OCI-LY7 (cell line): ENCODE data around the gene CFLAR. TPM values are rescaled to one million over a fixed set of nuclear protein-coding genes. Genes with fewer than 3 reads are reported as not detected.

Experiments used
- BruUV-seq: library from RNA; stranded (reverse); fragments of 400-500 nt; replicated peaks from 2 replicates; lab custom pipeline; 2021; lab: Mats Ljungman, UMichigan
- CTCF ChIA-PET: fragments of 300-600 bp; sonication (Branson Sonifier 250); formaldehyde crosslinking; loops from one replicate; lab custom pipeline; 2022; ENCODE audit warnings: antibody characterized with exemption; ENCODE audit not compliant: unreplicated experiment; lab: Charles Lee
- POLR2A ChIA-PET: fragments of 300-600 bp; sonication (Branson Sonifier 250); formaldehyde crosslinking; loops from one replicate; lab custom pipeline; 2022; ENCODE audit warnings: antibody characterized with exemption; lab: Charles Lee
- DNase-seq: peaks from one replicate; pipeline ENCODE4 v3.0.0-alpha.2; 2015; ENCODE audit warnings: low spot score
- H2AFZ ChIP-seq: fragments of 200-600 bp; sonication (generic), shearing (Covaris generic); 2 replicates; pipeline ENCODE4 v1.6.1; 2014; ENCODE audit warnings: mild to moderate bottlenecking, antibody characterized with exemption, low read length, moderate library complexity
- H3K27ac ChIP-seq: fragments of 200-600 bp; sonication (generic); 2 replicates; pipeline ENCODE4 v1.5.1; 2014; ENCODE audit warnings: mixed run types, low read depth, mild to moderate bottlenecking, moderate library complexity, low read length, inconsistent platforms; ENCODE audit not compliant: poor library complexity, severe bottlenecking
- H3K36me3 ChIP-seq: fragments of 200-600 bp; sonication (generic); 2 replicates; pipeline ENCODE4 v1.6.1; 2014; ENCODE audit warnings: mild to moderate bottlenecking, antibody characterized with exemption, low read length, moderate library complexity, mixed read lengths; ENCODE audit not compliant: insufficient read depth
- H3K4me1 ChIP-seq: fragments of 200-600 bp; sonication (generic); 2 replicates; pipeline ENCODE4 v1.5.1; 2014; ENCODE audit warnings: mild to moderate bottlenecking, low read length; ENCODE audit not compliant: insufficient read depth, poor library complexity, severe bottlenecking
- H3K4me2 ChIP-seq: fragments of 200-600 bp; sonication (generic); 2 replicates; pipeline ENCODE4 v1.6.1; 2014; ENCODE audit warnings: mild to moderate bottlenecking, low read length
- H3K4me3 ChIP-seq: fragments of 200-600 bp; sonication (generic); 2 replicates; pipeline ENCODE4 v1.5.1; 2014; ENCODE audit warnings: mild to moderate bottlenecking, low read depth, low read length; ENCODE audit not compliant: poor library complexity, severe bottlenecking
- H3K79me2 ChIP-seq: fragments of 200-600 bp; sonication (generic); 2 replicates; pipeline ENCODE4 v1.6.1; 2016; ENCODE audit warnings: low read depth, mild to moderate bottlenecking, low read length, moderate library complexity, mixed read lengths; ENCODE audit not compliant: insufficient read depth
- H3K9me2 ChIP-seq: fragments of 200-600 bp; sonication (generic); 2 replicates; pipeline ENCODE4 v1.6.1; 2016; ENCODE audit warnings: mild to moderate bottlenecking, low read length, mixed read lengths; ENCODE audit not compliant: insufficient read depth
- H3K9me3 ChIP-seq: fragments of 200-600 bp; sonication (generic); 2 replicates; pipeline ENCODE4 v1.6.1; 2014; ENCODE audit warnings: mild to moderate bottlenecking, mixed run types, low read length, mixed read lengths
- H4K20me1 ChIP-seq: fragments of 200-600 bp; sonication (generic); 2 replicates; pipeline ENCODE4 v1.6.1; 2014; ENCODE audit warnings: mild to moderate bottlenecking, antibody characterized with exemption, low read length, moderate library complexity, mixed read lengths; ENCODE audit not compliant: insufficient read depth
- EZH2phosphoT487 ChIP-seq: fragments of 200-600 bp; sonication (generic); IDR thresholded peaks from 2 replicates; pipeline ENCODE4 v1.6.1; 2018; ENCODE audit warnings: low read depth, borderline replicate concordance, mild to moderate bottlenecking, mixed run types, antibody characterized with exemption, low read length, moderate library complexity, mixed read lengths
- intact Hi-C: fragments of 100-400 bp; cut with micrococcal nuclease; formaldehyde crosslinking; loops from one replicate; pipeline ENCODE4 v1.10.0; 2022; ENCODE audit not compliant: unreplicated experiment
- total RNA-seq, 2 experiments: library from RNA; depleted of rRNA in 1 of 2; stranded (reverse); fragments of >200 nt in 1 of 2; shearing (Covaris generic) in 1 of 2; gene quantifications; 2 replicates each; pipeline ENCODE4 v1.2.3, GENCODE V29; 2014 to 2022
- TF ChIP-seq, protein P1 (sequence below): fragments of 200-600 bp; sonication (generic); conservative IDR thresholded peaks from 2 replicates; pipeline ENCODE4 v1.5.1; 2014; ENCODE audit warnings: mild to moderate bottlenecking, antibody characterized with exemption, low read length, moderate library complexity, mixed read lengths

CFLAR gene
- total RNA-seq, 2 experiments from 2014 or later, result 42.8 to 82.5 TPM

DNA sequence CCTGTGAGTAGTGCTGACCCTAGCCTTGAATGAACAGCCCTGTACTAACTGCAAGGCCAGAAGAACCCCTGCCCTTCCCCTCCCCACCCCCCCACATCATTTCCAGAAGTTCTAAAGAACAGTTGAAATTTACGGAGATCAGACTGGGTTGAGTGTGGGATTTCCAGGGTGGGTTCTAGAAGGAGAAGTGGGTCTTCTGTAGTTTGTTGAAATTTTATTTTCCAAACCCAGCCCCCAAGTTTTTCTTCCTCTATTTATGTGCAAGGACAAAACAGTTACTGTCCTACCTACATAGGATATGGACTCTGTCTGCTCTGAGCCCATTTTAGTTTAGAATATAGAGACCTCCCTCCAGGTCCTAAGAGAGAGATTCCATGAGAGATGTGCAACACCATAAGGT lies 40.7 kb downstream of the CFLAR start:
- H3K79me2 ChIP-seq, result no peaks in the 10 kb centered on the region
- CTCF ChIA-PET, result no interaction called here

DNA sequence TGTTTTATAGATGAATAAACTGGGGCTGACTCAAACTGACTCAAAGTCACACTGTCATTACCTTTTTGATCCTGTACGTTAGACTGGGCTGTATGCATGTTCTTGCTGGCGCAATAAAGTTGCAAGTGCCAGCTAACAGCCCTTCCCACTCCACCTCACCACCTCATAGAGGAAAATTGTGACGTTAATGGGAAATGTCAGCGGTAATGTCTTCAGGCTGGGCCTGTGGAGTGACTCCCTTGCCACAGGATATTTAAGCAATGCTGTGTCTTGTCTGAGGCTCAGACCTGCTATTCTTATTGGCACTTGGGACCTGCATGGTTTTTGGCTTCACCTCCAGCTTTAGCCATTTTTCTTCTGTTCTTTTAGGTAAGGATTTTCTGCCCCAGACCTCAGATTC lies 41.7 kb downstream of the CFLAR start:
- peak overlapping the region; percentile 43 for H3K4me2 ChIP-seq
- H2AFZ ChIP-seq, result peak overlapping the region; percentile 67
- peaks cover 31% of the 10 kb centered on the region for H3K36me3 ChIP-seq
- H3K79me2 ChIP-seq, result no peaks in the 10 kb centered on the region
- no peaks in the 10 kb centered on the region for H3K9me3 ChIP-seq
- ChIA-PET POLR2A (interaction anchor here (0.6 to 2.1 kb wide), 15 partner anchors 9 to 269 kb away, joined by 3 to 19 read pairs (median 4); partner anchors contain the start of genes NDUFB3, NIF3L1 and PPIL3), CTCF (interaction anchor here (0.8 to 2.7 kb wide), 6 partner anchors 10 to 89 kb away, joined by 3 to 14 read pairs (median 4); no protein-coding TSS in a partner anchor)
- peak overlapping the region; percentile 55 for H3K27ac ChIP-seq
- H3K4me3 ChIP-seq, result peak overlapping the region; percentile 24
- no peak for DNase-seq
- no peaks in the 10 kb centered on the region for H3K9me2 ChIP-seq
- H3K4me1 ChIP-seq, result peaks cover 20% of the 10 kb centered on the region
- no peak for TF ChIP-seq EZH2phosphoT487
- TF ChIP-seq, protein P1, sequence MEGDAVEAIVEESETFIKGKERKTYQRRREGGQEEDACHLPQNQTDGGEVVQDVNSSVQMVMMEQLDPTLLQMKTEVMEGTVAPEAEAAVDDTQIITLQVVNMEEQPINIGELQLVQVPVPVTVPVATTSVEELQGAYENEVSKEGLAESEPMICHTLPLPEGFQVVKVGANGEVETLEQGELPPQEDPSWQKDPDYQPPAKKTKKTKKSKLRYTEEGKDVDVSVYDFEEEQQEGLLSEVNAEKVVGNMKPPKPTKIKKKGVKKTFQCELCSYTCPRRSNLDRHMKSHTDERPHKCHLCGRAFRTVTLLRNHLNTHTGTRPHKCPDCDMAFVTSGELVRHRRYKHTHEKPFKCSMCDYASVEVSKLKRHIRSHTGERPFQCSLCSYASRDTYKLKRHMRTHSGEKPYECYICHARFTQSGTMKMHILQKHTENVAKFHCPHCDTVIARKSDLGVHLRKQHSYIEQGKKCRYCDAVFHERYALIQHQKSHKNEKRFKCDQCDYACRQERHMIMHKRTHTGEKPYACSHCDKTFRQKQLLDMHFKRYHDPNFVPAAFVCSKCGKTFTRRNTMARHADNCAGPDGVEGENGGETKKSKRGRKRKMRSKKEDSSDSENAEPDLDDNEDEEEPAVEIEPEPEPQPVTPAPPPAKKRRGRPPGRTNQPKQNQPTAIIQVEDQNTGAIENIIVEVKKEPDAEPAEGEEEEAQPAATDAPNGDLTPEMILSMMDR, result no peak
- H4K20me1 ChIP-seq, result no peaks in the 10 kb centered on the region
- intact Hi-C loops, result loop anchor here (1.0 to 5.0 kb wide), 4 partner anchors 39 to 250 kb away; partner anchors contain the start of genes HYCC2 and ORC2
- no TSS peak for BruUV-seq

More for the DNA sequence above, 40.7 kb downstream of the CFLAR start:
- BruUV-seq, result no TSS peak
- Histone ChIP-seq H3K4me2 (no peak overlapping the region), H4K20me1 (no peaks in the 10 kb centered on the region), H3K4me3 (no peak overlapping the region), H3K9me3 (no peaks in the 10 kb centered on the region), H3K27ac (no peak overlapping the region), H3K36me3 (peaks cover 27% of the 10 kb centered on the region; the same call in 1 of the 2 replicates), H2AFZ (no peak overlapping the region), H3K4me1 (peaks cover 20% of the 10 kb centered on the region), H3K9me2 (no peaks in the 10 kb centered on the region)
- no peak for TF ChIP-seq EZH2phosphoT487
- TF ChIP-seq, protein P1, result no peak
- intact Hi-C loops, result loop anchor here (5.0 kb wide), 1 partner anchor 249 kb away; no protein-coding TSS in a partner anchor
- DNase-seq, result no peak
- POLR2A ChIA-PET, result interaction anchor here (2.1 kb wide), 1 partner anchor 38 kb away, joined by 19 read pairs; no protein-coding TSS in a partner anchor
